Neural cell (in vitro differentiated cells): ENCODE measurements around the gene POLRMT.

Source experiments
- CTCF ChIP-seq: fragments of 450-650 bp; IDR thresholded peaks from 2 replicates; pipeline ENCODE4 v1.5.1; 2014; ENCODE audit warnings: antibody characterized with exemption, mild to moderate bottlenecking, moderate library complexity; ENCODE audit not compliant: poor library complexity, severe bottlenecking
- MXI1 ChIP-seq: fragments of 450-650 bp; conservative IDR thresholded peaks from 2 replicates; pipeline ENCODE4 v1.6.1; 2014; ENCODE audit warnings: antibody characterized with exemption, mild to moderate bottlenecking; ENCODE audit not compliant: poor library complexity, severe bottlenecking
- POLR2AphosphoS5 ChIP-seq: IDR thresholded peaks from 2 replicates; pipeline ENCODE4 v1.6.1; 2012
- REST ChIP-seq: IDR thresholded peaks from 2 replicates; pipeline ENCODE4 v1.6.1; 2012; ENCODE audit warnings: borderline replicate concordance

- TF ChIP-seq MXI1 (no peak), REST (no peak), POLR2AphosphoS5 (no peak), CTCF (no peak)
Measured at GRCh38 chr19:643736-644135, 10.4 kb upstream of the POLRMT start.
